DND-41 (cell line): ENCODE data around the gene IGSF9B.

Experiments used
- EZH2 ChIP-seq: IDR thresholded peaks from 3 replicates; pipeline ENCODE4 v1.6.1; 2012; ENCODE audit warnings: borderline replicate concordance, low read depth, mild to moderate bottlenecking, moderate library complexity, low read length, inconsistent platforms; ENCODE audit not compliant: severe bottlenecking
- TF ChIP-seq, protein P1 (sequence below): IDR thresholded peaks from 2 replicates; pipeline ENCODE4 v1.5.1; 2012; ENCODE audit warnings: borderline replicate concordance, low read length, moderate library complexity, mild to moderate bottlenecking; ENCODE audit not compliant: poor library complexity, severe bottlenecking; ENCODE audit errors: extremely low read depth

DNA sequence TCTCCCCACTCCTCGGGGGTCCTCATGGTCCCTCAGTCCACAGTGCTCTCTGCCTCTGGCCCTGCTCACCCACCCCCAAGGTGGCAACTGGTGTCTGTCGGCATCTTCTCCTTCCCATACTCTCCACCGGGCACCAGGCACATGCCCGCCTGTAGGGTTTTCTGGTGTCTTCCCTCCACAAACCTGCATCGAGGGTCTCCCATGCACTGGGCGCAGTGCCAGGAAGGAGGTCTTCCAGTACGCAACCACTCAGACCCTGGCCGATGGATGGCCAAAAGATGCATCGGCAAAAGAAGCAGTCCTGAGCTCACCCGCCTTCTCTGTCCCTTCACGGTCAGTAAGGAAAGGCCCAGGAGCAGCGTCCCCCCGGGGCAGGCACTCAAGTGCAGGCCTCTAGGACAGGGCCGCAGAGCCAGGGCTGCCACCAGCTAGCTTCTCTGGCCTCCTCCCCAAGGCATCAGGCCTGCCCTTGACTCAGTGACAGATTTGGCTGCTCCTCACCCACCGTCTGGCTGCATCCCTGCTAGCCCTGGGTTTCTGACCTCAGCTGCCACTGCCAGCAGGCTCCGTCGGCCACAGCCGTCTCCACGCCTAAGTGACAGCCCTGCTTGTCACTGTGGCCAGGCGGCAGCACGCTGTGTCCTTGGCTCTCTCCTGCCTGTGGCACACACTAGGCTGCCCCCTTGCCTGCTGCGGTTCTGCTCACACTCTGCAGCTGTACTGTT, 32.1 kb upstream of the IGSF9B start:
- TF ChIP-seq, protein P1, sequence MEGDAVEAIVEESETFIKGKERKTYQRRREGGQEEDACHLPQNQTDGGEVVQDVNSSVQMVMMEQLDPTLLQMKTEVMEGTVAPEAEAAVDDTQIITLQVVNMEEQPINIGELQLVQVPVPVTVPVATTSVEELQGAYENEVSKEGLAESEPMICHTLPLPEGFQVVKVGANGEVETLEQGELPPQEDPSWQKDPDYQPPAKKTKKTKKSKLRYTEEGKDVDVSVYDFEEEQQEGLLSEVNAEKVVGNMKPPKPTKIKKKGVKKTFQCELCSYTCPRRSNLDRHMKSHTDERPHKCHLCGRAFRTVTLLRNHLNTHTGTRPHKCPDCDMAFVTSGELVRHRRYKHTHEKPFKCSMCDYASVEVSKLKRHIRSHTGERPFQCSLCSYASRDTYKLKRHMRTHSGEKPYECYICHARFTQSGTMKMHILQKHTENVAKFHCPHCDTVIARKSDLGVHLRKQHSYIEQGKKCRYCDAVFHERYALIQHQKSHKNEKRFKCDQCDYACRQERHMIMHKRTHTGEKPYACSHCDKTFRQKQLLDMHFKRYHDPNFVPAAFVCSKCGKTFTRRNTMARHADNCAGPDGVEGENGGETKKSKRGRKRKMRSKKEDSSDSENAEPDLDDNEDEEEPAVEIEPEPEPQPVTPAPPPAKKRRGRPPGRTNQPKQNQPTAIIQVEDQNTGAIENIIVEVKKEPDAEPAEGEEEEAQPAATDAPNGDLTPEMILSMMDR: no peak
- no peak for TF ChIP-seq EZH2
